CD4-positive, alpha-beta memory T cell (primary cell): ENCODE measurements around the gene INF2. TPM values are rescaled to one million over a fixed set of nuclear protein-coding genes. Genes with fewer than 3 reads are reported as not detected.
A peak's percentile ranks its signal among the peaks of the same experiment; 100 is the strongest.

ENCODE experiments used
- CTCF ChIA-PET: fragments of 350-600 bp; sonication (Branson Sonifier 250); formaldehyde crosslinking; loops from one replicate; lab custom pipeline; 2021; ENCODE audit warnings: inconsistent platforms; ENCODE audit not compliant: partially characterized antibody; lab: Charles Lee
- POLR2A ChIA-PET: fragments of 350-600 bp; sonication (Branson Sonifier 250); formaldehyde crosslinking; loops from one replicate; lab custom pipeline; 2021; ENCODE audit not compliant: partially characterized antibody; lab: Charles Lee
- DNase-seq, 5 donors: peaks; one replicate each; pipeline versions ENCODE4 v3.0.0 to v3.0.0-alpha.2; 2020 to 2022; ENCODE audit warnings: mixed read lengths in 1 of 5
- H3K27ac ChIP-seq: one replicate; pipeline ENCODE4 v1.7.0; 2013; ENCODE audit warnings: low read depth, low read length
- H3K27me3 ChIP-seq: 2 replicates; pipeline ENCODE4 v1.7.0; 2013; ENCODE audit warnings: mild to moderate bottlenecking, low read length, moderate library complexity; ENCODE audit not compliant: insufficient read depth
- H3K36me3 ChIP-seq: 2 replicates; pipeline ENCODE4 v1.7.0; 2013; ENCODE audit warnings: mild to moderate bottlenecking, low read length, moderate library complexity; ENCODE audit not compliant: insufficient read depth
- H3K4me1 ChIP-seq: 2 replicates; pipeline ENCODE4 v1.7.0; 2013; ENCODE audit warnings: mild to moderate bottlenecking, low read length, moderate library complexity; ENCODE audit not compliant: insufficient read depth
- H3K4me3 ChIP-seq, 2 donors: one replicate each; pipeline ENCODE4 v1.7.0; 2013; ENCODE audit warnings: low read length in 2 of 2, mild to moderate bottlenecking in 1 of 2
- H3K9me3 ChIP-seq, 2 donors: one replicate each; pipeline ENCODE4 v1.7.0; 2013; ENCODE audit warnings: low read length in 2 of 2, control low read depth in 1 of 2; ENCODE audit not compliant: control insufficient read depth in 1 of 2
- H3K27ac Mint-ChIP-seq, 7 donors: one replicate each; pipeline ENCODE4 v1.8.0; 2020 to 2021; ENCODE audit warnings: mixed read lengths in 7 of 7, mild to moderate bottlenecking in 6 of 7, inconsistent platforms in 3 of 7, moderate library complexity in 3 of 7
- H3K27me3 Mint-ChIP-seq, 2 donors: one replicate each; pipeline ENCODE4 v1.8.0; 2020 to 2021; ENCODE audit warnings: mixed read lengths in 2 of 2
- H3K36me3 Mint-ChIP-seq, 2 donors: one replicate each; pipeline ENCODE4 v1.8.0; 2020 to 2021; ENCODE audit warnings: mixed read lengths in 2 of 2, inconsistent platforms in 1 of 2, mild to moderate bottlenecking in 1 of 2
- H3K4me1 Mint-ChIP-seq, 4 donors: one replicate each; pipeline ENCODE4 v1.8.0; 2020 to 2021; ENCODE audit warnings: mixed read lengths in 4 of 4, mild to moderate bottlenecking in 1 of 4
- H3K4me3 Mint-ChIP-seq, 8 donors: one replicate each; pipeline ENCODE4 v1.8.0; 2020 to 2021; ENCODE audit warnings: mixed read lengths in 8 of 8, mild to moderate bottlenecking in 7 of 8, moderate library complexity in 6 of 8, inconsistent platforms in 3 of 8
- H3K9me3 Mint-ChIP-seq, 8 donors: one replicate each; pipeline ENCODE4 v1.8.0; 2020 to 2021; ENCODE audit warnings: mixed read lengths in 8 of 8, mild to moderate bottlenecking in 5 of 8, inconsistent platforms in 3 of 8, moderate library complexity in 1 of 8
- intact Hi-C: fragments of 100-400 bp; cut with micrococcal nuclease; formaldehyde crosslinking; loops from one replicate; pipeline ENCODE4 v1.15.1; 2023
- polyA plus RNA-seq, 2 donors: library from polyadenylated mRNA; unstranded; fragments of 300-500 nt; fragmentation: Illumina TruSeq; gene quantifications; one replicate each; pipeline ENCODE4 v1.2.3, GENCODE V29; 2021
- total RNA-seq, 2 experiments: library from RNA; stranded (reverse); gene quantifications; one replicate each; pipeline ENCODE4 v1.2.3, GENCODE V29; 2021

INF2 gene
- total and polyA plus RNA-seq, 4 experiments from 2014 or later, result 4.0 to 96.8 (median 52.4) TPM

DNA sequence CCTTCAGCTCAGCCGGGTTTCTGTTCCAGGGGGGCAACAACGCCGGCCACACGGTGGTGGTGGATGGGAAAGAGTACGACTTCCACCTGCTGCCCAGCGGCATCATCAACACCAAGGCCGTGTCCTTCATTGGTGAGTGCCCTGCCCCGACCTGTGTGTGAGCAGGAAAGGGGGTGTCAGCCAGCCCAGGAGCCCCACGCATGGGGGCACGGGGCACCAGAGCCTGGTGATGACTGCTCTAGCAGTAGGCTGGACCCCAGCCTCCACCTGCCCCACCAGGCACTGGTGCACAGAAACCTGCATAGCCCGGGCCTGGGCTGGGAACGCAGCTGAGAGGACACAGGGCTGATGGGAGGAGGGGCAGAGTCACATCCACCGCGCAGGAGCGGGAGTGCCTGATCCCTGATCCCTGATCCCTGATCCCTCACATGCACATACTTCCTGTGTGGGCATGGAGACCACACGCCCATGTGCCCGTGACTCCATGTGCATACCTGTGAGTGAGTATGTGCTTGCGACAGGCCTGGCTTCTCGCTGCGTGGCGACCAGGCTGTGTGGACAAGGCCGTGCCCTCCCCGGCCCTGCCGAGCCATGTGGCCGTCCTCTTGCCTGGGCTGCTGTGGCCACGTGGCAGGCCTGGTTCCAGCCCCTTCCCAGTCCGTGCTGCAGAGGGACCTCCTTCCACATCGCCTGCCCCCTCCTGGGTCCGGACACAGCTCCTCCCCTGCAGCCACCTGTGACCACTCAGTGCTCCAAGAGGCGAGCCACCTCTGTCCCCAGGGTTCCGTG is 45.8 kb downstream of the INF2 start:
- no peaks in the 10 kb centered on the region for H3K9me3 Mint-ChIP-seq
- H3K36me3 Mint-ChIP-seq, result no peaks in the 10 kb centered on the region

DNA sequence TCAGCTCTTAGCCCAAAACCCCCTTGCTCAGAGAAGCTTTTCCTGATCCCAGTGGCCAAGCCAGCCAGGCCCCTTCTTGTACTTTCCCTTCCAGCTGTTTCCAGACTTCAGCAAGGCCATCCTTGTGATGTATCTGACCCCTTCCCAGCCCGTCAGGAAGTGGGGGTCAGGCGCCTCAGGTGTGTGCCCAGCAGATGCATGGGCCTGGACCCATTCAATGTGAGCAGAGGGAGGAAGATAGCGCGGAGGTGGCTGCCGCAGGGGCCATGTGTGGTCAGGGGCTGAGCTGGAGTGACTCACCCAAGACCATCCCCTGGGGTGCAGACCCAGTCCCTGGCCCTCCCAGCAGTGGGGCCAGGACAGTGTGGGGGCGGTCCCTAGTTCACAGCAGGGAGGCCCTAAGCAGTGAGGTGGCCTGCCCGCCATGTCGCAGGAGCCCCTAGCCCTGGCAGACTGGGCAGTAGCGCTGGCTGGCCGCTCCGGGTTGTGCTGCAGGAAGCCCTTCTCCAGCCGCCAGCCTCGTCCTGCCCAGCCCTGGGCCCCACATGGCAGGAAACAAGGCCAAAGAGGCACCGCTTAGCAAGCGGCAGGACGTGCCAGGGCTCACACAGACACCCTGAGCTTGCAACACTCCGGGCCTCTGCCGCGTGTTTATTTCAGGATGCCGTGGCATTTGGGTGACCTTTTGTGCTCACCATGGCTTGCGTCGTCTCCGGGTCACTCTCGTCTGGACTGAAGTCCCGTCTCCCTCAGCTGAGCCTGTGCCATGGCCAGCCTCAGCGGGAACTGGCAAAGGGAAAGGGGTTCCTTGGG is 46.6 kb downstream of the INF2 start:
- Histone ChIP-seq H3K27ac (no peak overlapping the region), H3K4me1 (no peaks in the 10 kb centered on the region), H3K9me3 (no peaks in the 10 kb centered on the region), H3K27me3 (no peaks in the 10 kb centered on the region), H3K36me3 (no peaks in the 10 kb centered on the region), H3K4me3 (no peak overlapping the region)
- H3K36me3 Mint-ChIP-seq, result no peaks in the 10 kb centered on the region
- DNase-seq, result no peak
- CTCF ChIA-PET, result interaction anchor here (1.4 kb wide), 1 partner anchor 13 kb away, joined by 6 read pairs; the partner anchor contains the start of gene ADSS1
- H3K27ac Mint-ChIP-seq, result no peak overlapping the region
- no peak overlapping the region for H3K4me3 Mint-ChIP-seq
- H3K9me3 Mint-ChIP-seq, result no peaks in the 10 kb centered on the region
- POLR2A ChIA-PET, result no interaction called here
- no peaks in the 10 kb centered on the region for H3K4me1 Mint-ChIP-seq
- H3K27me3 Mint-ChIP-seq, result peaks cover 0 to 1% of the 10 kb centered on the region in 2 donors
- intact Hi-C loops, result no loop called here

More for the DNA sequence above, 45.8 kb downstream of the INF2 start:
- H3K4me1 ChIP-seq, result no peaks in the 10 kb centered on the region
- no peaks in the 10 kb centered on the region for H3K36me3 ChIP-seq
- no peaks in the 10 kb centered on the region for H3K9me3 ChIP-seq
- H3K27me3 Mint-ChIP-seq, result peaks cover 0 to 1% of the 10 kb centered on the region in 2 donors
- H3K27ac Mint-ChIP-seq, result no peak overlapping the region
- no peak overlapping the region for H3K4me3 ChIP-seq
- CTCF ChIA-PET, result no interaction called here
- no peaks in the 10 kb centered on the region for H3K4me1 Mint-ChIP-seq
- H3K27ac ChIP-seq, result no peak overlapping the region
- H3K27me3 ChIP-seq, result no peaks in the 10 kb centered on the region
- intact Hi-C loops, result no loop called here
- no peak for DNase-seq
- H3K4me3 Mint-ChIP-seq, result no peak overlapping the region
- POLR2A ChIA-PET, result no interaction called here

- Mint-ChIP-seq H3K27me3 (peaks cover 0 to 1% of the 10 kb centered on the region in 2 donors), H3K4me3 (no peak overlapping the region), H3K27ac (no peak overlapping the region), H3K9me3 (no peaks in the 10 kb centered on the region), H3K36me3 (no peaks in the 10 kb centered on the region), H3K4me1 (no peaks in the 10 kb centered on the region)
- intact Hi-C loops, result no loop called here
- no peaks in the 10 kb centered on the region for H3K27me3 ChIP-seq
- peak in 1 of 5 donors; percentile 9 for DNase-seq
- ChIA-PET CTCF (no interaction called here), POLR2A (no interaction called here)
- no peaks in the 10 kb centered on the region for H3K4me1 ChIP-seq
- H3K4me3 ChIP-seq, result no peak overlapping the region
- H3K36me3 ChIP-seq, result no peaks in the 10 kb centered on the region
- no peak overlapping the region for H3K27ac ChIP-seq
- H3K9me3 ChIP-seq, result no peaks in the 10 kb centered on the region
Measured at GRCh38 chr14:104738375-104739019, 49.1 kb downstream of the INF2 start.

DNA sequence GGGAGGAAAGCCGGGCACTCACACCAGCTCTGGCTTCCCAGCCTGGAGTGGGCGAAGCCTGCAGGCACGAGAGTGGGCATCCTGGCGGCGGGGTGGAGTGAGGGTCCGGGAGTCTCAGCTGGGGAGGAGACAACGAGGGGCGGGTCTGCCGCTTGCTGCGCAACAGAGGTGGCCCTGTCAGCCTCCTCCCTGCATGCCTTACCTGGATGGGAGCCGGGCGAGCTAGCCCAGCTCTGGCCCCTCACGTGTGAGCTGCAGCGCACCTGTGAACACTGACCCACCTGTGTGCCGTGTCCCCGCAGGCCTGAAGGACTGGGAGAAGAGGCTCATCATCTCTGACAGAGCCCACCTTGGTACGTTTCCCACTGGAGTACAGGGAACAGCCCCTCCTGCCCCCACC is 49.6 kb downstream of the INF2 start:
- Histone ChIP-seq H3K4me1 (no peaks in the 10 kb centered on the region), H3K4me3 (no peak overlapping the region), H3K9me3 (no peaks in the 10 kb centered on the region), H3K27me3 (no peaks in the 10 kb centered on the region), H3K27ac (no peak overlapping the region), H3K36me3 (no peaks in the 10 kb centered on the region)
- no peaks in the 10 kb centered on the region for H3K9me3 Mint-ChIP-seq
- no peaks in the 10 kb centered on the region for H3K36me3 Mint-ChIP-seq
- intact Hi-C loops, result no loop called here
- no peak for DNase-seq
- H3K27ac Mint-ChIP-seq, result no peak overlapping the region
- POLR2A ChIA-PET, result no interaction called here
- H3K4me1 Mint-ChIP-seq, result no peaks in the 10 kb centered on the region
- CTCF ChIA-PET, result no interaction called here
- no peak overlapping the region for H3K4me3 Mint-ChIP-seq
- peaks cover 0 to 1% of the 10 kb centered on the region in 2 donors for H3K27me3 Mint-ChIP-seq

DNA sequence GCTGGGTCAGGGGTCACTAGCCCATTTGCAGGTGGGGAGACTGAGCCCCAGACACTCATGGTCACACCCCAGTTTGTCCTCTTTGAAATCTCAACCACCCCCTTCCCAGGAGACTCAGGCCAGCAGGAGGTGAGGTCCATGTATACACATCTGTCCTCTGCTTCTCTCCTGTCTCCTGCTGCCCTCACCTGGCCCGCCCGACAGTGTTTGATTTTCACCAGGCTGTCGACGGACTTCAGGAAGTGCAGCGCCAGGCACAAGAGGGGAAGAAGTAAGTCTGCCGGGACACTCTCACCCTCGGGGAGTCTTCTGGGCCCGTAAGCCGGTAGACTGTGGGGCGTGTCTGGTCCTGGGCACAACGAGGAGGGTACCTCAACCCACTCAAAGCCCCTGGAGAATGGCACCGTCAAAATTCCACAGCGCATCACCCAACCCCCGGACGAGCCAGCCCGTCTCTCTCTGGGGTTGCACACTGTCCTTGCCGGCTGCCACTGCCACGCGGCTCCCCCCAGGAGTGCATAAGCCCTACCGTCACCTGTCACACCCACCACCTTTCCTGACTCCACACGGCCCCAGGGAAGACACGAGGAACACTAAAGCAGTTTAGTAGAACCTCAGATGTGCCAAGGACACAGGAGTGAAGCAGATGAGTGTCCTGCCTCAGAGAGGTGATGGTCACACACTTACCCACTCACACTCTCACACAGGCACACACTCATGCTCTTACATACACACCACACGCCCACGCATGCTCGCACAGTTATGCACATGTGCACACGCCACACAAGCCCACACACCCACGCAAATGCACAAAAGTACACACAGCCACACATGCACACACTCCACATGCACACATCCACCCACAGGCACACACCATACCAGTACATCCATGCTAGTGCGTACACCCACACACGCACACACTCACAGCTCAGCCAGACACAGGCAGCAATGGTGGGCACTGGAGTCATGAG is 50.4 kb downstream of the INF2 start:
- H3K27ac Mint-ChIP-seq, result peak overlapping the region in 1 of 7 donors; percentile 89
- H3K9me3 Mint-ChIP-seq, result no peaks in the 10 kb centered on the region
- H3K36me3 ChIP-seq, result no peaks in the 10 kb centered on the region
- DNase-seq, result peak in 1 of 5 donors; percentile 13
- H3K36me3 Mint-ChIP-seq, result no peaks in the 10 kb centered on the region
- no peak overlapping the region for H3K4me3 ChIP-seq
- intact Hi-C loops, result no loop called here
- H3K4me1 ChIP-seq, result no peaks in the 10 kb centered on the region
- H3K27ac ChIP-seq, result no peak overlapping the region
- ChIA-PET POLR2A (no interaction called here), CTCF (no interaction called here)
- H3K27me3 Mint-ChIP-seq, result peaks cover 0 to 1% of the 10 kb centered on the region in 2 donors
- no peak overlapping the region for H3K4me3 Mint-ChIP-seq
- no peaks in the 10 kb centered on the region for H3K27me3 ChIP-seq
- no peaks in the 10 kb centered on the region for H3K9me3 ChIP-seq
- H3K4me1 Mint-ChIP-seq, result no peaks in the 10 kb centered on the region

GRCh38 chr14:104741108-104741802 is 51.8 kb downstream of the INF2 start:
- Histone ChIP-seq H3K27me3 (no peaks in the 10 kb centered on the region), H3K4me3 (no peak overlapping the region), H3K9me3 (no peaks in the 10 kb centered on the region), H3K27ac (no peak overlapping the region), H3K4me1 (peaks cover 4% of the 10 kb centered on the region), H3K36me3 (no peaks in the 10 kb centered on the region)
- Mint-ChIP-seq H3K27me3 (peaks cover 0 to 1% of the 10 kb centered on the region in 2 donors), H3K36me3 (no peaks in the 10 kb centered on the region), H3K4me1 (peaks cover 0 to 4% (median 2%) of the 10 kb centered on the region in 4 donors), H3K27ac (no peak overlapping the region), H3K9me3 (no peaks in the 10 kb centered on the region), H3K4me3 (no peak overlapping the region)
- DNase-seq, result peak in 1 of 5 donors; percentile 12
- intact Hi-C loops, result no loop called here
- ChIA-PET POLR2A (no interaction called here), CTCF (no interaction called here)
